Thyroid gland (tissue), 4 donors: Measurements from ENCODE around the gene TSC22D3.

Experiments
- CTCF ChIP-seq, 6 experiments: fragments of 200-600 bp in 3 of 6; fragments of 450-650 bp in 3 of 6; sonication (generic) in 3 of 6; IDR thresholded peaks; one replicate each; pipeline ENCODE4 v1.5.1; 2016 to 2019; ENCODE audit warnings: antibody characterized with exemption in 6 of 6, mild to moderate bottlenecking in 2 of 6, inconsistent platforms in 1 of 6, moderate library complexity in 1 of 6
- POLR2A ChIP-seq, 2 donors: fragments of 450-650 bp; IDR thresholded peaks; one replicate each; pipeline ENCODE4 v1.6.1; 2017; ENCODE audit warnings: antibody characterized with exemption in 2 of 2, mild to moderate bottlenecking in 2 of 2, moderate library complexity in 1 of 2

DNA sequence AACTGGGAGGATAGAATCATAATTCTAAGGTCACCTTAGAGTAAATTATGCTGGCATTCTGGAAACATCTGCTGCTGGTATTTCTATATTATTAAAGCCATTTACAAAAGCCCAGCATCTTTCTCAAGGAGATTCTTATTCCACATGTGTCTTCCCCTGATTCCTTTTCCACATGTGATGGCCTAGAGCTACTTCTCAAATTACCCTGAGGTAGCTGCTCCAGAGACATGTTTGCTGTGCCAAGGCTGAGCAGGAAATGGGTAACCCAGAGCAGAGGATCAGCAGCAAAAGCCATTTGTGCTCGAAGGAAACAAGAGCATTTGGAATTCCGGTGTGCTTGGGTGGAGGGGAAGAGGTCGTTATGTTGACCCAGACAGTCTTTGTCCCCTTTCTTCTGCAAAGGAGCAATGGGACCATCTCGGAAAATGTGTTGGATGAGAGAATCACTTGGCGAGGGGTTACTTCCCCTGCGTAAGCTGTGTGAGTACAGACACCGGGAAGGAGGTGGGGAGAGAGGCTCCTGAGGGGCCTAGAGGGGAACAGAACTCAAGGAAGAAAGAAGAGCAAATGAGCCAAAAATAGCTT is 24.6 kb downstream of the TSC22D3 start:
- no peak for TF ChIP-seq POLR2A (IDR thresholded peaks at IDR 0.05)
- no peak for TF ChIP-seq CTCF (IDR thresholded peaks at IDR 0.05)
